Measurements from ENCODE around the gene RWDD1.
A peak's percentile ranks its signal among the peaks of the same experiment; 100 is the strongest.

RWDD1 gene

GRCh38 chr6:116631379-116631990, 60.2 kb downstream of the RWDD1 start:
- TF ChIP-seq CTCF (IDR thresholded peaks at IDR 0.05; ENCODE audit: control extremely low read depth, extremely low read depth, low read depth, missing control alignments): no peak
- peak; percentile 18 for DNase-seq (ENCODE audit: extremely low spot score)
- ChIA-PET POLR2A (no interaction called here), CTCF (interaction anchor here (0.9 to 1.1 kb wide), 2 partner anchors 32 to 363 kb away, joined by 3 read pairs; no protein-coding TSS in a partner anchor)

- CTCF ChIA-PET: interaction anchor here (1.5 kb wide), 2 partner anchors 11 to 13 kb away, joined by 3 to 4 read pairs; no protein-coding TSS in a partner anchor
- peak; percentile 27 for TF ChIP-seq CTCF (IDR thresholded peaks at IDR 0.05; ENCODE audit: control extremely low read depth, extremely low read depth, low read depth, missing control alignments)
- POLR2A ChIA-PET: no interaction called here
- no peak for DNase-seq (ENCODE audit: extremely low spot score)
Measured at GRCh38 chr6:116633685-116634084, 62.4 kb downstream of the RWDD1 start.
